IgD-negative memory B cell (primary cell): ENCODE measurements around the gene ZNF423. TPM values are rescaled to one million over a fixed set of nuclear protein-coding genes. Genes with fewer than 3 reads are reported as not detected.

Experiments
- H3K27ac Mint-ChIP-seq, 3 donors: one replicate each; pipeline ENCODE4 v1.8.0; 2020 to 2022; ENCODE audit warnings: mild to moderate bottlenecking in 3 of 3, mixed read lengths in 3 of 3, moderate library complexity in 1 of 3
- H3K27me3 Mint-ChIP-seq: one replicate; pipeline ENCODE4 v1.8.0; 2021; ENCODE audit warnings: mixed read lengths
- H3K36me3 Mint-ChIP-seq: one replicate; pipeline ENCODE4 v1.8.0; 2020; ENCODE audit warnings: mild to moderate bottlenecking, mixed read lengths
- H3K4me1 Mint-ChIP-seq, 3 donors: one replicate each; pipeline ENCODE4 v1.8.0; 2020 to 2022; ENCODE audit warnings: mixed read lengths in 3 of 3, mild to moderate bottlenecking in 1 of 3
- H3K4me3 Mint-ChIP-seq, 4 donors: one replicate each; pipeline ENCODE4 v1.8.0; 2020 to 2022; ENCODE audit warnings: mild to moderate bottlenecking in 4 of 4, mixed read lengths in 4 of 4, moderate library complexity in 3 of 4
- H3K9me3 Mint-ChIP-seq, 3 donors: one replicate each; pipeline ENCODE4 v1.8.0; 2020 to 2021; ENCODE audit warnings: mixed read lengths in 3 of 3, mild to moderate bottlenecking in 1 of 3
- polyA plus RNA-seq: library from polyadenylated mRNA; unstranded; fragments of 300-500 nt; fragmentation: Illumina TruSeq; gene quantifications from one replicate; pipeline ENCODE4 v1.2.3, GENCODE V29; 2021

Gene ZNF423
- polyA plus RNA-seq, 1 donor from 2014 or later, result not detected

DNA sequence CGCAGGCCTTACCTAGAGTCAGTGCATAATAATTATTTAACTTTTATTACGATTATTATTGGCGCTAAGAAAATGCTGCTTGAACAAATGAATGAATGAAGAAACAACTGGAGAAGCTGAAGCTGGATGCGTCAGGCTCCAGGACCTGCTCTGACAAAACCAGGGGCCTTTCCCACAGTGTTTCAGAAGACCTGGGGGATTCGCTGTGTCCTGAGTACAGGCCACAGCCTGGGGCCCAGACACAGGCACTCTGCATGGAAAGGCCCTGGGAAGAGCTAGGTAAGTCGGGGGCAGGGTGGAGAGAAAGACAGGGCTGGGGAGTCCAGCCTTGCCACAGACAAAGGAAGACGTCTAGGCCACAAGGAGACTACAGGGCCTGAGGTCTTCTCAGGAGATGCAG is 226.1 kb downstream of the ZNF423 start:
- Mint-ChIP-seq H3K36me3 (no peaks in the 10 kb centered on the region), H3K4me1 (no peaks in the 10 kb centered on the region), H3K27me3 (peaks cover 5% of the 10 kb centered on the region), H3K27ac (no peak overlapping the region), H3K4me3 (no peak overlapping the region), H3K9me3 (peaks cover 0 to 3% (median 0%) of the 10 kb centered on the region in 3 donors)

DNA sequence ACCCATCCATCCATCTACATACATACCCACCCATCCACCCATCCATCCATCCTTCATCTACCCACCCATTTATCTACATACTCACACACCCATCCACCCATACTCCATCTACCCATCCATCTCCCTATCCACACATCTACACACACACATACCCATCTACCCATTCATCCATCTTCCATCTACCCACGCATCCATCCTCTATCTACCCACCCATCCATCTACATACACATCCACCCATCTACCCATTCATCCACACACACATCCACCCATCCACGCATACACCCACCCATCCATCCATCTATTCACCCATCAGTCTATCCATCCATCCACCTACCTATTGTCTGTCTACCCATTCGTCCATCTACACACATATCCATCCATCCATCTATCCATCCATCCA is 227.8 kb downstream of the ZNF423 start:
- Mint-ChIP-seq H3K36me3 (no peaks in the 10 kb centered on the region), H3K4me1 (no peaks in the 10 kb centered on the region), H3K9me3 (peaks cover 0 to 3% (median 0%) of the 10 kb centered on the region in 3 donors), H3K27ac (no peak overlapping the region), H3K27me3 (peaks cover 5% of the 10 kb centered on the region), H3K4me3 (no peak overlapping the region)

DNA sequence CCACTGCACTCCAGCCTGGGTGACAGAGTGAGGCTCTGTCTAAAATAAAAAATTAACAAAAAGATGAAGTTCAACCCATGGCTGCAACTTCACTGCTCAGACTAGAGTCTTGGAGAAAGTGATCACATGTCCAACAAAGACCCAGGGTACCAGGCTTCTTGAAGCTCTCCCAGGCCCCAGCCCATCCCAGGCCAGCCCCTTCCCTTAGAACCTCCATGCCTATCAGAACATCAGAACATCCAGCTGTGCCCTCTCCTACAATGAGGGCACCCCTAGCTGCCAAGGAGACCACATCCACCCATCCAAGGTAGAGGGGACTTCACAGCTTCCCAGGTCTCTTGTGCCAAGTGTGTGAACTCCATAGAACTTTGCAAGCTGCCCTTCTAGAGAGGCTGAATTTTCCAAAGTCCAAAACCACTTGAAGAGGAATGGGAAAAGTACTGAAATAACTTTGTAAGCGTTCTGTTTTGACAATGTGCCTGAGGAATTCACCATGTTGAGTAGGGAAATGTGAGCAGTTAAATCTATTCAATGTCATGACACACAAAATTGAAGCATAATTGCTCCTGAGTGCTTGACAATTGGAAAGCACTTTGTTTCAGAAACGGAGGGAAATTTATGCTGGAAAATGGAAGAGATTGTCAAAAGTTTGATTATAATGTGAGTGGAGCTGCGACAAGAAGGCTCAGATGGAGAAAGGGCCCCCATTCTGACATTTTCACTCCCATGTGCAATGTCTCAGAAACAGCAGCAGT is 230.4 kb downstream of the ZNF423 start:
- Mint-ChIP-seq H3K27ac (no peak overlapping the region), H3K4me3 (no peak overlapping the region), H3K4me1 (no peaks in the 10 kb centered on the region), H3K36me3 (no peaks in the 10 kb centered on the region), H3K9me3 (no peaks in the 10 kb centered on the region), H3K27me3 (no peaks in the 10 kb centered on the region)

DNA sequence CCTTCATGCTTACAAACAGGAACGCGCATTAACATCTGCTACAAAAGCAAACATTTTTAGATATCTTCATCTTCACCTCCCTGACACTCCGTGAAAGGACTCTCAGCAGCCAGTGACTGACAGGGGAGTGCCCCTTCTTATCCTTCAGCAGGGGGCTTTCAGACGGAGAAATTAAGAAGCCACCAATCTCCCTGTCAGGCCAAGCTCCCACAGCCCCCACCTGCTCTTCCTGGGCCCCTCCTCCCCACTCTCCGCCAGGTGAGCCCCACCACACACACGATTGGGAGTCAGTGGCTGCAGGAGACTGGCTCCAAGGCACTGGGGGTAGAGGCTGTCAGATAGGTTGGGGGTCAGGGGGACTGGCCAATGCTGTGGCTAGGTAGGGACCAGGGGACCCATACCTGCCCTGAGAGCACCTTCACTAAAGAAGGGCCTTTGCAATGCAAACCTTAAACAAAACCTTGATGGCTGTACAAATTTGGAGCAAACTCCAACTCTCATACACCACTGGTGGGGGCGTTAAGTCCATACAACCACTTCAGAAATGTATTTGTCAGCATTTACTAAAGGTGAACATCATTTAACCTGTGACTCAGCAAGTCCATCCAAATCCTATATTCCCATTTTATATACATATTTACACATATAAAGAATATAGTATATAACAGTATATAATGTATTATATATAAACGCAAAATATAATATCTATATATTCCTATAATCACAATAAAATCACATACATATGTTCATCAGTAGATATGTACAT is 232.2 kb downstream of the ZNF423 start:
- Mint-ChIP-seq H3K9me3 (no peaks in the 10 kb centered on the region), H3K4me3 (no peak overlapping the region), H3K36me3 (no peaks in the 10 kb centered on the region), H3K4me1 (no peaks in the 10 kb centered on the region), H3K27me3 (no peaks in the 10 kb centered on the region), H3K27ac (no peak overlapping the region)

DNA sequence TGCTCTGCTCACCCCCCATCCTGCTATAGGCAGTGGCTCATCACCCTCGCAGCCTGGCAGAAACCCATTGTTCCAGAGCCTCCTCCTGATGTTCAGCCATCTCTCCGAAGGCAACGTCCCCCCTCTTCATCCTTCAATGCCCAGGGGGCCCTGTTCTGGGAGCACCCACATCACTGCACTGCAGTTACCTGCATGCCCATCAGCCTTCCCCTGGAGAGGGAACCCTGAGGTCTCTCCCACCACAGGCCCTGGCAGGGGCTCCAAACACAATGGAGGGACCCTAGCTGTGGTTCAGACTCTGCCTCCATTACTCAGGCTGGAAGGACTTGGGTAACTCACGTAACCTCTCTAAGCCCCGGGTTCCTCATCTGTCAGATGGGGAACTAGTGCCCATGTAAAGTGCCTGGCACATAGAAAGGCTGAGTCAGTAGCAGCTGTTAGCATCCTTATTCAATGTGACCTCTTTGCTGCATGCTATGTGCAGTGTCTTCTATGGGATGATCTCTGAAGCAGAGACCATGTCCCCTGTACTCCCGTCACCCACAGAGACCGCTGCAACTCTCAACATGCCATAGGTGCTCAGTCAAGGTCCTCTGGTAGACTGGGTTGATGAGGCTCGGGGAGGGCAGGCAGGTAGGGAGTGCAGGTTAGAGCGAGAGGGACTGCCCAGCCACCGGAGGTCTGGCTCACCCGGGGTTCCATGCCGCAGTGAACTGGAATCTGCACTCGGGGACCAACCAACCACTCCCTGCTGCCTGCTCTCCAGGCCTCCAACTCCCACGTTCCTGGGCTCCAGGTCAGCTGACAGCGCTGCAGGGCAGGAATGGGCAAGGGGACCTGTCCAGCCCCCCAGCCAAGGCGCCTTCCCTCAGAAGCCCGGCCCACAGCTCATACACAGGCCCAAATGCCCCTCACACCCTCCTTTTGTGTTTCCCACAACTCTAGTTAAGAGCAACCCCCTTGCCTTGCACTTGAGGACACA is 233.2 kb downstream of the ZNF423 start:
- no peaks in the 10 kb centered on the region for H3K36me3 Mint-ChIP-seq
- no peak overlapping the region for H3K4me3 Mint-ChIP-seq
- no peaks in the 10 kb centered on the region for H3K27me3 Mint-ChIP-seq
- no peaks in the 10 kb centered on the region for H3K4me1 Mint-ChIP-seq
- no peaks in the 10 kb centered on the region for H3K9me3 Mint-ChIP-seq
- H3K27ac Mint-ChIP-seq, result no peak overlapping the region

DNA sequence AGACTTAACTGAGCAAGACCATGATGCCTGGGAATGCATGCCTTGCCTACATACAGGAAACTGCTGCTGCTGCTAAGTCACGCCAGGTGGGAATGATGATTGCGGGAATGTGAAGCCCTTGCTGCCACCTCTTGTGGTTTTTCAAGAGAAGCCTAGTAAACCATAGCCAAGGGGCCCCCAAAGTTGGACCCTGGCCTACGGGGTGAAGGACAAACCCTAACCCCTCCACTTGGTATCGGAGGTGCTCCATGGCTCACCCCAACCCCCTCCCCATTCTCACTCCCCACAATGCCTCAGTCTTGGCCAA is 233.9 kb downstream of the ZNF423 start:
- no peak overlapping the region for H3K27ac Mint-ChIP-seq
- no peaks in the 10 kb centered on the region for H3K27me3 Mint-ChIP-seq
- H3K4me1 Mint-ChIP-seq, result no peaks in the 10 kb centered on the region
- no peaks in the 10 kb centered on the region for H3K9me3 Mint-ChIP-seq
- H3K36me3 Mint-ChIP-seq, result no peaks in the 10 kb centered on the region
- H3K4me3 Mint-ChIP-seq, result no peak overlapping the region

DNA sequence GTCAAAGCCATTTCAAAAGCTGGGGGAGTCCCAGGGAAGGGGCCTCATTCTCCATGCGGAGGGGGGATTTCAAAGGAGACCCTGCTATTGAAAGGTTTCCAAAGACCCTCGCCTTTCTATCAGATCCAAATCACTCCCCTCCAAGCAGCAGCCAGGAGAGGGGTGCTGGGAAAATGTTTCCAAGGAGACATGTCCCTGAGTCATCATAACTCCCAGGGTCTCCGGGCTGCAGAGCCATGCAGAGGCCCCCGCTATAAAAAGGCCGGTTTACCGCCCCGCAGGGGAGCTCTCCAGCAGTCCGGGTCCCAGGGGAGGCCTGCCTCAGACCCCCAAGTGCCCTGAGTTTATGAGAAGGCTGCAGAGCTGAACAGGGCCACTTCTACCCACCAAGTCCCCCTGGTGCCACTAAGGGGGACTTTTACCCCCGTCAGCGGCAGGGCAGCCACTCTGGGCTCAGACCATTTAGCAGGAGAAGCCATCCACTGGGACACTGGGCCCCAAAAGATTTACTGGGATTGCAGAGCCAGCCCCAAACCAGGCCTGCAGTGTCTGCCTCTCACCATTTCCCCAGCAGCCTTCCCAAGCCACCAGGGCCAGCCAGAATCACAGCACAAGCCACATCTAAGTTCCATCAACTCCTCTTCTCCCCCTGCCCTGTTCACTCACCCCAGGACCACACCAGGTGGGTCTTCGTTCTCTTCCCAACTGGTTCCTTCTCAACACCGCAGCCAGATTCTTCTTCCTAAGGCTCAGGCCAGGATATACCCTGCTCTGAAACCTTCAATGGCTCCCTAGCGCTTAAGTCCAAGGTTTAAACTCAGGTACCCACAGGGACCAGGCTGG is 234.4 kb downstream of the ZNF423 start:
- H3K4me3 Mint-ChIP-seq, result no peak overlapping the region
- H3K27ac Mint-ChIP-seq, result no peak overlapping the region
- H3K9me3 Mint-ChIP-seq, result no peaks in the 10 kb centered on the region
- no peaks in the 10 kb centered on the region for H3K36me3 Mint-ChIP-seq
- no peaks in the 10 kb centered on the region for H3K27me3 Mint-ChIP-seq
- H3K4me1 Mint-ChIP-seq, result no peaks in the 10 kb centered on the region

DNA sequence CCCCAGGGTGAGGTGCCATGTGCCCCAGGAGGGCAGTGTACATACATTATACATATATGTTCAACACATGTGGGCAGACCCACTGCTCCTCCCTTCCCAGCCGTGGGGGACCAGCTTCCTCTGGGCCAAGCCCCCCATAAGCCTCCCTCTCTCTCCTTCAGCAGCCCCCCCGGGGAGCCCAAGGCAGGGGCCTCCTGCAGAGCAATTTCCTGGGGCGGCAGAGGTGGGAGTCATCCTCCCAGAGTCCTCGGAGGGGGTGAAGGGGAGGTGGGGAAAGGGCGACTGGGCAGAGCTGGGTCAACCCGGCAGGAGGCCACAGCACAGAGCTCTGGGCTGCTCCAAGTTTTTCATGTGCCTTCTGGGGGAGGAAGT is 235.1 kb downstream of the ZNF423 start:
- H3K9me3 Mint-ChIP-seq, result no peaks in the 10 kb centered on the region
- no peak overlapping the region for H3K27ac Mint-ChIP-seq
- H3K36me3 Mint-ChIP-seq, result no peaks in the 10 kb centered on the region
- H3K4me1 Mint-ChIP-seq, result no peaks in the 10 kb centered on the region
- no peaks in the 10 kb centered on the region for H3K27me3 Mint-ChIP-seq
- peak overlapping the region in 1 of 4 donors; percentile 37 for H3K4me3 Mint-ChIP-seq

DNA sequence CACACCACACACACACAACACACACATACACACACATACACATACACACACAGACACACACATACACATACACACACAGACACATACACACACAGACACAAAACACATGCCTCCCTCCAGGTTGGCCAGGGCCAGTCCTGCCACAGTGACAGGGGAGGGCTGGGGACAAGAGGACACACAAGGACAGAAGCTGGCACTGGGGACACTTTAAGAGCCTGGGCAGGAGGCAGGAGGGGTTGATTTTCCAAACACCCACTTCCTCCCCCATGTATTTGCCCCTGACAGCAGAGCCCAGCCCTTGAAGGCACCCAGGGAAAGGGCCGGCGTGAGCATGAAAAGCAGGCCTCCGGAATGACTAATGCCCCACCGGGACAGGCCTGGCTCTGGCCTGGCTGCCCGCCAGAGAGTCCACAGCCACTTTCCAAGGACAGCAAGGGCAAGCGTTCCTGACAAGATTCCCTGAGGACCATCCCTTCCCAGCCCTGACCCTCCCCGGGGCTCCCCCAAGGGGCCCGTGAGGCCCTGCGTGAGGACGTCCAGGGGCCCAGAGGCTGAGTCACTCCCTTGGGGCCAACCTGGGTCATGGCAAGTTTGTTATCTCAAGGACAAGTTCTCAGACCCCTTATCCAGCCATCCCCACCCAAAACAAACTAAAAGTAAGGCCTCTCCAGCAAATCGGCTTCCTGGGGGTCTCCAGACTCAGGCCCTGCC is 235.6 kb downstream of the ZNF423 start:
- H3K9me3 Mint-ChIP-seq, result no peaks in the 10 kb centered on the region
- no peak overlapping the region for H3K27ac Mint-ChIP-seq
- H3K36me3 Mint-ChIP-seq, result no peaks in the 10 kb centered on the region
- H3K4me1 Mint-ChIP-seq, result no peaks in the 10 kb centered on the region
- H3K27me3 Mint-ChIP-seq, result no peaks in the 10 kb centered on the region
- H3K4me3 Mint-ChIP-seq, result peak overlapping the region in 1 of 4 donors; percentile 37

DNA sequence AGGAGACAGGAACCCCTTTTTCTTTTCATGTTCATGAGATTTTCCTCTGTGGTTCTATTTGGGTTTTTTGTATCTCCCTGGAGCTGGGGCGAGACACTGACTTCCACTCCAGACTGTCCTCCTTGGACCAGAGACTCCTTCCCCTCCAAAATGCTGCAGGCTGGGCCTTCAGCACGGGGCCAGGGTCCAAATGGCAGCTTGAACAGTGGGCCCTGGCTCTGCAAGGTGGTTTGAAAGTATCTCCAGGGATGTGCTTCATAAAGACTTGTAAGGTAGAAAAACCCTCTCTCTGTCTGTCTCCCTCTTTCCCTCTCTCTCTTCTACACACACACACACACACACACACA is 236.1 kb downstream of the ZNF423 start:
- Mint-ChIP-seq H3K27ac (no peak overlapping the region), H3K9me3 (no peaks in the 10 kb centered on the region), H3K27me3 (no peaks in the 10 kb centered on the region), H3K4me3 (no peak overlapping the region), H3K36me3 (no peaks in the 10 kb centered on the region), H3K4me1 (no peaks in the 10 kb centered on the region)

DNA sequence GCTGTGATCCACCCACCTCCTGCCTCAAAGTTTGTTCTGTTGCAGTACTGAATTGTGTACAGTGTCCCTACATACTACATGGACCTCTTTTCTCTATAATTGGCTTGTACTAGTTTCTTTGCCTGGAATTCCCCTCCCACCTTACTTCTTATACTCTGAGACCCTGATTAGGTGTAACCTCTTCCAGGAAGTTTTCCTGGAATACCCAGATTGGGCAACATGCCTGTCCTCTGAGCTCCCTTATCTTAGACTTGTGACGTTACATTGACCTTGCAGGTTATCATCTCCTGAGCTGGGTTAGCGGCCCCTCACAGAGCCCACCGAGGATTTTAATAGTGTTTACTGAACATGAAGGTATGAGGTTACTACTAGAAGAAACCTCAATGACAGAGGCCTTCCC is 237.0 kb downstream of the ZNF423 start:
- Mint-ChIP-seq H3K4me1 (no peaks in the 10 kb centered on the region), H3K9me3 (peaks cover 0 to 1% (median 0%) of the 10 kb centered on the region in 3 donors), H3K36me3 (no peaks in the 10 kb centered on the region), H3K27me3 (no peaks in the 10 kb centered on the region), H3K27ac (no peak overlapping the region), H3K4me3 (no peak overlapping the region)

DNA sequence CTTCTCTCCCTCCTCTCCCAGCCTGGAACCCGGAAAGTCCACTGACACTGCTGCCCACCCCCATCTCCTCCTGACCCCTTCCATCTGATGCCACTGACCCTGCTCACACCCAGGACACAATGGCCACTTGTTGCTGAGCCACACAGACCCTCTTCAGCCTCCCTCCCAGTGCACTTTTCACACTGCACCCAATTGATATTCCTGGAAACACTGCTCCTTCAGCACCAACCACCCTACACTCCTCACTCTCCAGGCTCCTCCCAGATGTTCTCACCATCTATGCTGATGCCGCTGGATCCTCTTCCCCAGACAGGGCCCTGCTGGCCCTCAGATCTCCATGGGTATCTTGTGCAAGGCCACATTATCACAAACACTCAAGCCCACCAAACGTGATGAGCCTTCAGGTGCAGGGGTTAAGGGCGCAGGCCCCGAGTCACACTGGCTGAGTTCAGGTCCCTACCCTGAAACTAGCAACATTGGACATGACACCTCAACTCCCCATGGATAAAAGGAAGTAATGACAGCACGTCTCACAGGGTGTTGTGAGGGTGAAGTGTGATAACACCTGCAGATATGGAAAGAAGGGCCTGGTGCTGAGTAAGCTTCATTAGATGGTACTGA is 238.1 kb downstream of the ZNF423 start:
- Mint-ChIP-seq H3K36me3 (no peaks in the 10 kb centered on the region), H3K27ac (no peak overlapping the region), H3K4me3 (no peak overlapping the region), H3K9me3 (peaks cover 0 to 3% (median 0%) of the 10 kb centered on the region in 3 donors), H3K27me3 (peaks cover 4% of the 10 kb centered on the region), H3K4me1 (no peaks in the 10 kb centered on the region)

DNA sequence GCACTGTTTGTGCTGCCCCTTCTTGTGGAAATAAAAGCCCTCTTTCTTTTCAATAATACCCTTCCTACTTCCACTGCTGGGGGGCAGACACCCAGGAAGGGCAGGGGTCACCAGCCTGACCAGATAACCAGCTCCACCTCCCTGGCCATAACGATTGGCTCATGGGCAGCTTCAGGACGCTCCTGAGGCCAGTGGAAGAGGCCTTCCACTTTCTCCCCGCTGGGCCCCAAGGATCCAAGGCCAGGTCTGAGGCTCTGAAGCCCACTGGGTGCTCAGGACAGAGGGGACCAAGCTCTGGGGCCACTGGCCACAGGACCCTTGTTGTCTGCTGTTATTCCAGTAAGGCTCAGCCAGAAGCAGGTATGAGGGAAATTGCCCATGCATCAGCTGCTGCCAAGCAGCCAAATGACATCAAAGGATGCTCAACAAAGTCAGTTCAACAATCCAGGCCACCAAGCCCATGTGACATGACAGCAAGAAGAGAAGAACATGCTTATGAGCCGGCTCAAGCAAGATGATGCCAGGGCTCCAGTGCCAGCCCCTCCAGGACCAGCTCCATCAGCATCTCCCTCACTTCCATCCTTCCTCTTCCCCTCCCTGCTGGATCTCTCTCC is 238.8 kb downstream of the ZNF423 start:
- H3K27me3 Mint-ChIP-seq, result peaks cover 4% of the 10 kb centered on the region
- peaks cover 0 to 3% (median 0%) of the 10 kb centered on the region in 3 donors for H3K9me3 Mint-ChIP-seq
- H3K27ac Mint-ChIP-seq, result no peak overlapping the region
- H3K36me3 Mint-ChIP-seq, result no peaks in the 10 kb centered on the region
- H3K4me1 Mint-ChIP-seq, result no peaks in the 10 kb centered on the region
- H3K4me3 Mint-ChIP-seq, result no peak overlapping the region
